IMR-90 (cell line): ENCODE data around the gene LRRC4C. TPM values are rescaled to one million over a fixed set of nuclear protein-coding genes. Genes with fewer than 3 reads are reported as not detected.

ENCODE experiments used
- ATAC-seq: fragments of 200-7000 bp; cut with Tn5 transposase; 2 replicates; pipeline ENCODE4 v1.9.1; 2020; ENCODE audit warnings: low read depth, mild to moderate bottlenecking, moderate library complexity
- BruUV-seq: library from RNA; stranded (reverse); fragments of 400-500 nt; replicated peaks from 2 replicates; lab custom pipeline; 2021; lab: Mats Ljungman, UMichigan
- CTCF ChIA-PET: fragments of 300-600 bp; formaldehyde crosslinking; extraction: SDS; loops from one replicate; lab custom pipeline; 2021; ENCODE audit warnings: antibody characterized with exemption; lab: Yijun Ruan, JAX
- POLR2A ChIA-PET: fragments of 300-600 bp; sonication (Branson Sonifier 250); formaldehyde crosslinking; loops from one replicate; lab custom pipeline; 2022; ENCODE audit warnings: antibody characterized with exemption; ENCODE audit not compliant: unreplicated experiment; lab: Charles Lee
- DNase-seq: peaks from one replicate; pipeline ENCODE4 v3.0.0; 2013
- H2AFZ ChIP-seq: replicated peaks from 2 replicates; pipeline ENCODE3; 2013; ENCODE audit warnings: low read length, mild to moderate bottlenecking; ENCODE audit not compliant: poor library complexity
- H2AK5ac ChIP-seq: 2 replicates; pipeline ENCODE4 v1.6.1; 2013; ENCODE audit warnings: low read depth, low read length, inconsistent platforms
- H2AK9ac ChIP-seq: replicated peaks from 2 replicates; pipeline ENCODE3; 2013; ENCODE audit warnings: mild to moderate bottlenecking, low read depth, low read length, moderate library complexity; ENCODE audit not compliant: poor library complexity
- H2BK120ac ChIP-seq: 2 replicates; pipeline ENCODE4 v1.6.1; 2013; ENCODE audit warnings: low read depth, low read length, inconsistent platforms
- H2BK15ac ChIP-seq: 3 replicates; pipeline ENCODE4 v1.6.1; 2013; ENCODE audit warnings: low read depth, low read length, inconsistent platforms
- H2BK20ac ChIP-seq: 2 replicates; pipeline ENCODE4 v1.6.1; 2013; ENCODE audit warnings: low read depth, mild to moderate bottlenecking, inconsistent platforms, low read length, moderate library complexity
- H2BK5ac ChIP-seq: 2 replicates; pipeline ENCODE4 v1.6.1; 2013; ENCODE audit warnings: mild to moderate bottlenecking, low read depth, low read length, inconsistent platforms; ENCODE audit not compliant: poor library complexity, severe bottlenecking
- H3K14ac ChIP-seq: replicated peaks from 2 replicates; pipeline ENCODE4 v1.6.1; 2013; ENCODE audit warnings: low read depth, low read length, inconsistent platforms
- H3K18ac ChIP-seq: 2 replicates; pipeline ENCODE4 v1.6.1; 2013; ENCODE audit warnings: low read depth, low read length, control low read depth
- H3K23ac ChIP-seq: 2 replicates; pipeline ENCODE4 v1.6.1; 2013; ENCODE audit warnings: low read depth, low read length, inconsistent platforms
- H3K27ac ChIP-seq: 2 replicates; pipeline ENCODE4 v1.5.1; 2013; ENCODE audit warnings: mild to moderate bottlenecking, control low read depth, low read length; ENCODE audit not compliant: insufficient read depth
- H3K27me3 ChIP-seq: 2 replicates; pipeline ENCODE4 v1.6.1; 2013; ENCODE audit warnings: low read length; ENCODE audit not compliant: control insufficient read depth, insufficient read depth
- H3K36me3 ChIP-seq: 2 replicates; pipeline ENCODE4 v1.6.1; 2013; ENCODE audit warnings: low read length, mixed read lengths; ENCODE audit not compliant: control insufficient read depth, insufficient read depth
- H3K4ac ChIP-seq: 2 replicates; pipeline ENCODE4 v1.6.1; 2013; ENCODE audit warnings: low read depth, low read length, inconsistent platforms
- H3K4me1 ChIP-seq: 2 replicates; pipeline ENCODE4 v1.6.1; 2013; ENCODE audit warnings: low read length, mixed read lengths; ENCODE audit not compliant: control insufficient read depth, insufficient read depth
- H3K4me2 ChIP-seq: 2 replicates; pipeline ENCODE4 v1.6.1; 2013; ENCODE audit warnings: low read depth, mild to moderate bottlenecking, control low read depth, low read length, moderate library complexity
- H3K4me3 ChIP-seq: 2 replicates; pipeline ENCODE4 v1.5.1; 2013; ENCODE audit warnings: low read depth, mild to moderate bottlenecking, control low read depth, low read length, moderate library complexity; ENCODE audit not compliant: insufficient read depth
- H3K56ac ChIP-seq: 2 replicates; pipeline ENCODE4 v1.6.1; 2013; ENCODE audit warnings: low read length, inconsistent platforms; ENCODE audit not compliant: insufficient read depth; ENCODE audit errors: extremely low read depth
- H3K79me1 ChIP-seq, 2 experiments: 2 replicates each; pipeline ENCODE4 v1.6.1; 2013; ENCODE audit warnings: low read length in 2 of 2, inconsistent platforms in 1 of 2, low read depth in 1 of 2
- H3K9ac ChIP-seq: 2 replicates; pipeline ENCODE4 v1.6.1; 2013; ENCODE audit warnings: low read depth, low read length, control low read depth
- H3K9me1 ChIP-seq: 2 replicates; pipeline ENCODE4 v1.6.1; 2013; ENCODE audit warnings: low read length, inconsistent platforms; ENCODE audit not compliant: insufficient read depth
- H3K9me3 ChIP-seq: 2 replicates; pipeline ENCODE4 v1.6.1; 2013; ENCODE audit warnings: low read length; ENCODE audit not compliant: control insufficient read depth, insufficient read depth
- H4K20me1 ChIP-seq: 2 replicates; pipeline ENCODE4 v1.6.1; 2013; ENCODE audit warnings: low read length, inconsistent platforms; ENCODE audit not compliant: insufficient read depth
- H4K5ac ChIP-seq: 2 replicates; pipeline ENCODE4 v1.6.1; 2013; ENCODE audit warnings: mild to moderate bottlenecking, low read depth, low read length, control low read depth
- H4K8ac ChIP-seq, 2 experiments: 2 replicates each; pipeline ENCODE4 v1.6.1; 2013; ENCODE audit warnings: low read depth in 2 of 2, low read length in 2 of 2, control low read depth in 1 of 2, inconsistent platforms in 1 of 2
- H4K91ac ChIP-seq: 2 replicates; pipeline ENCODE4 v1.6.1; 2013; ENCODE audit warnings: low read depth, low read length, inconsistent platforms; ENCODE audit not compliant: insufficient read depth
- BHLHE40 ChIP-seq: fragments of 150-350 bp; IDR thresholded peaks from 2 replicates; pipeline ENCODE4 v1.6.1; 2016; ENCODE audit warnings: mild to moderate bottlenecking, low read depth, low read length
- CHD1 ChIP-seq: IDR thresholded peaks from 2 replicates; pipeline ENCODE4 v1.6.1; 2012; ENCODE audit warnings: low read depth, low read length, improper control_type of control experiment
- ELK1 ChIP-seq: fragments of 150-350 bp; IDR thresholded peaks from 2 replicates; pipeline ENCODE4 v1.6.1; 2016; ENCODE audit warnings: low read depth, mild to moderate bottlenecking, low read length, moderate library complexity, borderline replicate concordance
- FOS ChIP-seq: fragments of 150-350 bp; IDR thresholded peaks from 2 replicates; pipeline ENCODE4 v1.6.1; 2016; ENCODE audit warnings: low read depth, low read length
- MAFK ChIP-seq: IDR thresholded peaks from 2 replicates; pipeline ENCODE4 v1.6.1; 2012; ENCODE audit warnings: low read depth, low read length, improper control_type of control experiment
- NFE2L2 ChIP-seq: fragments of 150-350 bp; IDR thresholded peaks from 2 replicates; pipeline ENCODE4 v1.6.1; 2016; ENCODE audit warnings: low read depth, mild to moderate bottlenecking, low read length
- RAD21 ChIP-seq: IDR thresholded peaks from 2 replicates; pipeline ENCODE4 v1.6.1; 2012; ENCODE audit warnings: low read length, improper control_type of control experiment
- RFX5 ChIP-seq: IDR thresholded peaks from 2 replicates; pipeline ENCODE4 v1.8.0; 2012; ENCODE audit warnings: low read depth, mild to moderate bottlenecking, low read length, moderate library complexity
- USF2 ChIP-seq: fragments of 150-350 bp; IDR thresholded peaks from 2 replicates; pipeline ENCODE4 v1.6.1; 2017; ENCODE audit warnings: mild to moderate bottlenecking, antibody characterized with exemption, low read length, low read depth
- dilution Hi-C: fragments of 300-500 bp; cut with HindIII; formaldehyde crosslinking; loops from one replicate; pipeline ENCODE4 v1.14.3; 2018; ENCODE audit warnings: low sequenced_read_pairs; ENCODE audit not compliant: unreplicated experiment
- in situ Hi-C: fragments of 300-500 bp; cut with MboI; formaldehyde crosslinking; loops from 3 replicates; pipeline ENCODE4 v1.14.3; 2019; ENCODE audit warnings: low sequenced_read_pairs, inconsistent platforms, mixed read lengths
- intact Hi-C: fragments of 100-400 bp; cut with micrococcal nuclease; formaldehyde crosslinking; loops from 2 replicates; pipeline ENCODE4 v1.10.0; 2022
- polyA plus RNA-seq, 3 experiments: library from polyadenylated mRNA; depleted of rRNA; stranded (reverse); fragments of >200 nt; gene quantifications; 2 replicates each; pipeline ENCODE4 v1.2.3, GENCODE V29; 2012; ENCODE audit warnings: low replicate concordance in 1 of 3
- total RNA-seq: library from RNA; depleted of rRNA; stranded (reverse); fragments of >200 nt; gene quantifications from 2 replicates; pipeline ENCODE4 v1.2.3, GENCODE V29; 2012
- TF ChIP-seq, protein P1 (sequence below): conservative IDR thresholded peaks from 2 replicates; pipeline ENCODE4 v1.5.1; 2012; ENCODE audit warnings: mild to moderate bottlenecking, low read depth, low read length, improper control_type of control experiment

Gene LRRC4C
- total and polyA plus RNA-seq, 2 of the 4 experiments (the other 2 are of a cell fraction), result under 0.01 to 0.03 TPM

DNA sequence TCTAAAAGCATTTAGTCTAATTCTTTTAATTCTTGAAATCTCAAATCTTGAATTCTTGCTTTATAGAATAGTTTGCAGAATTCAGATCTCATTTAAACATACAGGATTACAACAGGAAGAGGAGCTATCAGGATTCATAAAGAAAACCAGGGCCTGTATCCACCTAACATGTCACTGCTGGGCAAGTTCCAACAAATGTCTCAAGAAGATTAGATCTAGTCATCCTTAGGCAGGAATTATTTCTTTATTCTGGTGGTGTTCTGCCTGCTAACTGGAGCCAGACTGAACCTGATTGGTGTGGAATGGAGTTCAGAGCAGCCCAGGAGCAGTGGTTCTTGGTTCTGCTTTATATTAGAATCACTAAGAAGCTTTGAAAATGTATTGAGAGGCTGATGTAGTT is 500.7 kb downstream of the LRRC4C start:
- ChIA-PET POLR2A (no interaction called here), CTCF (interaction anchor here (1.2 kb wide), 1 partner anchor 10 kb away, joined by 3 read pairs; no protein-coding TSS in a partner anchor)
- H3K36me3 ChIP-seq, result no peaks in the 10 kb centered on the region
- H3K9me1 ChIP-seq, result no peaks in the 10 kb centered on the region
- TF ChIP-seq, protein P1, sequence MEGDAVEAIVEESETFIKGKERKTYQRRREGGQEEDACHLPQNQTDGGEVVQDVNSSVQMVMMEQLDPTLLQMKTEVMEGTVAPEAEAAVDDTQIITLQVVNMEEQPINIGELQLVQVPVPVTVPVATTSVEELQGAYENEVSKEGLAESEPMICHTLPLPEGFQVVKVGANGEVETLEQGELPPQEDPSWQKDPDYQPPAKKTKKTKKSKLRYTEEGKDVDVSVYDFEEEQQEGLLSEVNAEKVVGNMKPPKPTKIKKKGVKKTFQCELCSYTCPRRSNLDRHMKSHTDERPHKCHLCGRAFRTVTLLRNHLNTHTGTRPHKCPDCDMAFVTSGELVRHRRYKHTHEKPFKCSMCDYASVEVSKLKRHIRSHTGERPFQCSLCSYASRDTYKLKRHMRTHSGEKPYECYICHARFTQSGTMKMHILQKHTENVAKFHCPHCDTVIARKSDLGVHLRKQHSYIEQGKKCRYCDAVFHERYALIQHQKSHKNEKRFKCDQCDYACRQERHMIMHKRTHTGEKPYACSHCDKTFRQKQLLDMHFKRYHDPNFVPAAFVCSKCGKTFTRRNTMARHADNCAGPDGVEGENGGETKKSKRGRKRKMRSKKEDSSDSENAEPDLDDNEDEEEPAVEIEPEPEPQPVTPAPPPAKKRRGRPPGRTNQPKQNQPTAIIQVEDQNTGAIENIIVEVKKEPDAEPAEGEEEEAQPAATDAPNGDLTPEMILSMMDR, result no peak
- TF ChIP-seq RFX5 (no peak), RAD21 (no peak), BHLHE40 (no peak), CHD1 (no peak), FOS (no peak), MAFK (no peak), USF2 (no peak), NFE2L2 (no peak), ELK1 (no peak)
- no peak overlapping the region for H3K4ac ChIP-seq
- no peak for ATAC-seq
- H3K56ac ChIP-seq, result no peak overlapping the region
- H2AK9ac ChIP-seq, result no peak overlapping the region
- H3K27me3 ChIP-seq, result no peaks in the 10 kb centered on the region
- no peak overlapping the region for H2BK15ac ChIP-seq
- H4K91ac ChIP-seq, result no peak overlapping the region
- dilution Hi-C loops, result no loop called here
- no peak overlapping the region for H3K4me3 ChIP-seq
- H4K20me1 ChIP-seq, result no peaks in the 10 kb centered on the region
- intact Hi-C loops, result no loop called here
- no peak overlapping the region for H3K27ac ChIP-seq
- in situ Hi-C loops, result no loop called here
- H3K4me2 ChIP-seq, result no peak overlapping the region
- H3K14ac ChIP-seq, result no peak overlapping the region
- no peak overlapping the region for H2BK5ac ChIP-seq
- H3K9me3 ChIP-seq, result peaks cover 2% of the 10 kb centered on the region; the same call in 1 of the 2 replicates
- no peak for DNase-seq
- H2BK20ac ChIP-seq, result no peak overlapping the region
- no peaks in the 10 kb centered on the region for H3K79me1 ChIP-seq
- H2AK5ac ChIP-seq, result no peak overlapping the region
- no peak overlapping the region for H3K23ac ChIP-seq
- no peak overlapping the region for H2AFZ ChIP-seq
- H3K18ac ChIP-seq, result no peak overlapping the region
- no peak overlapping the region for H2BK120ac ChIP-seq
- BruUV-seq, result no TSS peak
- H3K4me1 ChIP-seq, result no peaks in the 10 kb centered on the region
- no peak overlapping the region for H3K9ac ChIP-seq
- H4K8ac ChIP-seq, result no peak overlapping the region
- H4K5ac ChIP-seq, result no peak overlapping the region
